ENCODE measurements around the gene PDE3A. TPM values are rescaled to one million over a fixed set of nuclear protein-coding genes. Genes with fewer than 3 reads are reported as not detected.

The PDE3A gene
- total RNA-seq, 6 donors from 2014 or later = 1.0 to 10.0 (median 3.2) TPM

DNA sequence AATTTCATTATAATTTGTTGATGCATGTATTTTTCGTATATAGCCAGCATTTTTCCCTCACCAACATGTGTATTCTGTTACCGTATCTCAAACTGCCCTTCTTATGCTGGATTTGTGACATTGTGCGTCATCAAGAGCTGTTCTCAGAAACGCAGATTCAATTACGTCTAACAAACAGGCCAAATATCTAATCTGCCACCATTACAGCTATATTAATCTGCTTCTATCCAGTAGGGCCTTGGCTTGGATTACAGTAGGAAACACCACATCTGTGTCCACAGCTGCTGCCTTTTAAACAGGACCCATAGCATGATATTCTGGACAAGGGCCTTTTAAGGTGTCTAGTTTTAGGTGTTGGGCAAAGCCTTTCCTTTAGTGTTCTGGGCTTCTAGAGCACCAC lies 140.6 kb downstream of the PDE3A start:
- Histone ChIP-seq H3K4me3 (no peak overlapping the region), H3K27me3 (no peaks in the 10 kb centered on the region), H3K27ac (no peak overlapping the region), H3K36me3 (no peaks in the 10 kb centered on the region), H3K4me1 (no peaks in the 10 kb centered on the region), H3K9me3 (no peaks in the 10 kb centered on the region)
- WGBS, 2 donors = 94 to 95% methylated on average over 5 of the region's 5 CpGs
- DNase-seq (no peak), ATAC-seq (ENCODE audit: low FRiP score in 2 of 2) (no peak)
- no peak for TF ChIP-seq POLR2A (IDR thresholded peaks at IDR 0.05)
- TF ChIP-seq, protein P1, sequence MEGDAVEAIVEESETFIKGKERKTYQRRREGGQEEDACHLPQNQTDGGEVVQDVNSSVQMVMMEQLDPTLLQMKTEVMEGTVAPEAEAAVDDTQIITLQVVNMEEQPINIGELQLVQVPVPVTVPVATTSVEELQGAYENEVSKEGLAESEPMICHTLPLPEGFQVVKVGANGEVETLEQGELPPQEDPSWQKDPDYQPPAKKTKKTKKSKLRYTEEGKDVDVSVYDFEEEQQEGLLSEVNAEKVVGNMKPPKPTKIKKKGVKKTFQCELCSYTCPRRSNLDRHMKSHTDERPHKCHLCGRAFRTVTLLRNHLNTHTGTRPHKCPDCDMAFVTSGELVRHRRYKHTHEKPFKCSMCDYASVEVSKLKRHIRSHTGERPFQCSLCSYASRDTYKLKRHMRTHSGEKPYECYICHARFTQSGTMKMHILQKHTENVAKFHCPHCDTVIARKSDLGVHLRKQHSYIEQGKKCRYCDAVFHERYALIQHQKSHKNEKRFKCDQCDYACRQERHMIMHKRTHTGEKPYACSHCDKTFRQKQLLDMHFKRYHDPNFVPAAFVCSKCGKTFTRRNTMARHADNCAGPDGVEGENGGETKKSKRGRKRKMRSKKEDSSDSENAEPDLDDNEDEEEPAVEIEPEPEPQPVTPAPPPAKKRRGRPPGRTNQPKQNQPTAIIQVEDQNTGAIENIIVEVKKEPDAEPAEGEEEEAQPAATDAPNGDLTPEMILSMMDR (IDR thresholded peaks at IDR 0.05) = no peak
- TF ChIP-seq EP300 (IDR thresholded peaks at IDR 0.05) = no peak
- TF ChIP-seq POLR2AphosphoS5 (IDR thresholded peaks at IDR 0.05) = no peak

DNA sequence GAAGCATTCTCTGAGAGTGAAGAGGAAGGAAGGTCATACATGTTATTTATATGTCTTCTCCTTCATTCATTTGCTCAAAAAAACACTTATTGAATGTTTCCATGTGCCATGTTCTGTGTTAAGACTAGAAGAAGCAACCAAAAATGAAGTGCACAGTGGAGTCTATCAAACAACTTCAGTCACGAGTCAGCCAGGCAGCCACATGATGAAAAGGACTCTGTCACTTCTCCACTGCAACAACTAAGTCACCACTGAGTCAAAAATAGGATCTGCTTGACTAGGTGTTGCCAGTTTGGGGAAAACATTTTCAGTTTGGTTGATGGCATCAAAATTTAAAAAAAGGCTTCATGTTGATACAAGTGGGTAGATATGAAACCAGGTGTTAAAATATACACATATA lies 142.5 kb downstream of the PDE3A start:
- Histone ChIP-seq H3K9me3 (no peaks in the 10 kb centered on the region), H3K27me3 (no peaks in the 10 kb centered on the region), H3K4me1 (no peaks in the 10 kb centered on the region), H3K36me3 (no peaks in the 10 kb centered on the region), H3K27ac (no peak overlapping the region), H3K4me3 (no peak overlapping the region)
- DNase-seq = no peak
- 82 to 86% methylated on average over 1 of the region's 1 CpG for WGBS, 2 donors
- no peak for TF ChIP-seq EP300 (IDR thresholded peaks at IDR 0.05)
- TF ChIP-seq, protein P1 (IDR thresholded peaks at IDR 0.05) = no peak
- no peak for TF ChIP-seq POLR2AphosphoS5 (IDR thresholded peaks at IDR 0.05)
- no peak for TF ChIP-seq POLR2A (IDR thresholded peaks at IDR 0.05)
- ATAC-seq (ENCODE audit: low FRiP score in 2 of 2) = no peak

DNA sequence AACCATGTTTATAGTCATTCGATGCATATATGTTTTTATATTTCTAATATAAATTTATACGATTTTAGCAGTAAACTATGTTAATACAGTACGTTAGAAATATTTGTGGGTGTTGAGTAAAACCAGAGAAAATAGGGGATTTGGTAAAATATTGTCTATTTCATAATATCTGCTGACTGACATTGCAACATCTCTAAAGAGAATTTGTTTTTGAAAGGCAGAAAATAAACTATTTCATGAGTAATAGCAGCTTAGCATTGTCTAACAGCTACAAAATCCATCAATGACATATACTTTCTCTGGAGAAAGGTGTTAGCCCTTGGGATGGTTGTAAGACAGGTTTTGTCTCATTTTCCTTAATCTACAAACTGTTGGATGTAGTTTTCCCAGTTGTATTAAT lies 144.9 kb downstream of the PDE3A start:
- H3K27ac ChIP-seq = no peak overlapping the region
- no peaks in the 10 kb centered on the region for H3K36me3 ChIP-seq
- no peak for ATAC-seq (ENCODE audit: low FRiP score in 2 of 2)
- 62 to 71% methylated on average over 3 of the region's 3 CpGs for WGBS, 2 donors
- no peak for DNase-seq
- no peak overlapping the region for H3K4me3 ChIP-seq
- no peaks in the 10 kb centered on the region for H3K9me3 ChIP-seq
- H3K27me3 ChIP-seq = no peaks in the 10 kb centered on the region
- H3K4me1 ChIP-seq = no peaks in the 10 kb centered on the region
- TF ChIP-seq POLR2A (IDR thresholded peaks at IDR 0.05) (no peak), POLR2AphosphoS5 (IDR thresholded peaks at IDR 0.05) (no peak), EP300 (IDR thresholded peaks at IDR 0.05) (no peak)
- TF ChIP-seq, protein P1 (IDR thresholded peaks at IDR 0.05) = no peak

DNA sequence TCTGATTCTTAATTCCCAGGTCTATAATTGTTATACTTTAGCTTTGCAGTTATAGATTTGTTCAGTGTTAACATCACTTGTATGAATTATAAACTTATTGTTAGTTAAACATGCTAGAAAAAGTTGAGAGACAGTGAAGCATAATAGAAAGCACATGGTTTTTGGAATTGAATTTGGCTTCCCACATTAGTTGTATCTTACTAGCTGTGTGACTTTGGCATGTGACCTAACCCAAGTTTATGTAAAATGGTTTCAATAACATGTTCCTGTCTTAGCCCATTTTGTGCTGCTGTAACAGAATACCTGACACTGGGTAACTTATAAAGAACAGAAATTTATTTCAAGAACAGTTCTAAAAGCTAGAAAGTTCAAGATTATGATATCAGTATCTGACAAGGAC lies 146.3 kb downstream of the PDE3A start:
- no peaks in the 10 kb centered on the region for H3K27me3 ChIP-seq
- no peak for TF ChIP-seq EP300 (IDR thresholded peaks at IDR 0.05)
- no peak for TF ChIP-seq POLR2AphosphoS5 (IDR thresholded peaks at IDR 0.05)
- TF ChIP-seq, protein P1 (IDR thresholded peaks at IDR 0.05) = no peak
- no peak for TF ChIP-seq POLR2A (IDR thresholded peaks at IDR 0.05)
- H3K4me1 ChIP-seq = no peaks in the 10 kb centered on the region
- H3K9me3 ChIP-seq = no peaks in the 10 kb centered on the region
- no peak for DNase-seq
- no peak overlapping the region for H3K27ac ChIP-seq
- H3K36me3 ChIP-seq = no peaks in the 10 kb centered on the region
- H3K4me3 ChIP-seq = no peak overlapping the region
- no peak for ATAC-seq (ENCODE audit: low FRiP score in 2 of 2)

DNA sequence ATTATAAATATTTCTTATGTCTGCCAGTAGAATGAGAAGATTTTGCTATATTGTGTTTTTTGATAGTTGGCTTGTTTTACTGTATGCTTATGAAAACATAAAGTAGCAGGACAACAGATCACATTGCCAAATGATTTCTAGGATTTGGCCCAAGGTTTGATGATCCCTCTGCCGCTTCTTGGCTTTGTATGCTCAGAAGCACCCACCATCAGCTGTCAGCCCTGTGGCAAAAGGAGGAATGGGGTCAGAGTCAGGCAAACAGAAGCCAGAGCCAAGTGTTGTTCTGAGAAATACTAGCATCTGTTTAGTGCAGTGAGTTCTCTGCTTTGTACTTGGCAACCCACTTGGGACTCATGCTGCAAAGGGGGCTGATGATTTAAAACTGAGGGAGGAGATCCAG lies 152.2 kb downstream of the PDE3A start:
- Histone ChIP-seq H3K4me3 (no peak overlapping the region), H3K27me3 (no peaks in the 10 kb centered on the region), H3K27ac (no peak overlapping the region), H3K4me1 (no peaks in the 10 kb centered on the region), H3K36me3 (no peaks in the 10 kb centered on the region), H3K9me3 (no peaks in the 10 kb centered on the region)
- ATAC-seq (ENCODE audit: low FRiP score in 2 of 2) (no peak), DNase-seq (no peak)
- 80 to 88% methylated on average over 1 of the region's 1 CpG for WGBS, 2 donors
- TF ChIP-seq EP300 (IDR thresholded peaks at IDR 0.05) (no peak), POLR2A (IDR thresholded peaks at IDR 0.05) (no peak)
